Mesothelial cell of epicardium (in vitro differentiated cells): ENCODE measurements around the gene RPEL1. TPM values are rescaled to one million over a fixed set of nuclear protein-coding genes. Genes with fewer than 3 reads are reported as not detected.
"Not testable (repeated sequence)": the region's sequence is repeated elsewhere in the genome, so short reads cannot be mapped to it uniquely, and the experiment has no call there.

ENCODE experiments used
- DNase-seq, 2 experiments: peaks; one replicate each; pipeline ENCODE4 v3.0.0; 2021; ENCODE audit warnings: low spot score in 2 of 2; ENCODE audit not compliant: unreplicated experiment in 2 of 2
- H3K27ac Mint-ChIP-seq: 2 replicates; pipeline ENCODE4 v1.8.0; 2021; ENCODE audit warnings: mixed read lengths
- H3K27me3 Mint-ChIP-seq: 2 replicates; pipeline ENCODE4 v1.8.0; 2021; ENCODE audit warnings: low read depth, mixed read lengths
- H3K36me3 Mint-ChIP-seq: 2 replicates; pipeline ENCODE4 v1.8.0; 2021; ENCODE audit warnings: mixed read lengths
- H3K4me1 Mint-ChIP-seq: 2 replicates; pipeline ENCODE4 v1.8.0; 2021; ENCODE audit warnings: mixed read lengths
- H3K4me3 Mint-ChIP-seq: 2 replicates; pipeline ENCODE4 v1.8.0; 2021; ENCODE audit warnings: mild to moderate bottlenecking, moderate library complexity, mixed read lengths
- H3K9me3 Mint-ChIP-seq: 2 replicates; pipeline ENCODE4 v1.8.0; 2021; ENCODE audit warnings: mixed read lengths
- CTCF ChIP-seq: fragments of 200-600 bp; sonication (generic); IDR thresholded peaks from one replicate; pipeline ENCODE4 v1.5.0; 2021; ENCODE audit warnings: antibody characterized with exemption; ENCODE audit not compliant: unreplicated experiment
- total RNA-seq: library from RNA; stranded (reverse); gene quantifications from 3 replicates; pipeline ENCODE4 v1.2.1, GENCODE V29; 2021

RPEL1 gene
- total RNA-seq, 1 donor from 2014 or later, result not detected

GRCh38 chr10:103257812-103258211, 12.1 kb downstream of the RPEL1 start:
- H3K4me1 Mint-ChIP-seq, result no peaks in the 10 kb centered on the region
- no peak for TF ChIP-seq CTCF
- H3K27me3 Mint-ChIP-seq, result peaks cover 5% of the 10 kb centered on the region
- H3K9me3 Mint-ChIP-seq, result peaks cover 20% of the 10 kb centered on the region
- no peaks in the 10 kb centered on the region for H3K36me3 Mint-ChIP-seq
- no peak overlapping the region for H3K27ac Mint-ChIP-seq
- H3K4me3 Mint-ChIP-seq, result no peak overlapping the region
- DNase-seq, result no peak

DNA sequence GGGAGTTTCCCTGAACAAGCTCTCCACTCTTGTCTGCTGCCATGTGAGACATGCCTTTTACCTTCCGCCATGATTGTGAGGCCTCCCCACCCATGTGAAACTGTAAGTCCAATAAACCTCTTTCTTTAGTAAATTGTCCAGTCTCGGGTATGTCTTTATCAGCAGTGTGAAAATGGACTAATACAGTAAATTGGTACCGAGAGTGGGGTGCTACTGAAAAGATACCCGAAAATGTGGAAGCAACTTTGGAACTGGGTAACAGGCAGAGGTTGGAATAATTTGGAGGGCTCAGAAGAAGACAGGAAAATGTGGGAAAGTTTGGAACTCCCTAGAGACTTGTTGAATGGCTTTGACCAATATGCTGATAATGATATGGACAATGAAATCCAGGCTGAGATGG, 13.2 kb downstream of the RPEL1 start:
- H3K9me3 Mint-ChIP-seq, result peaks cover 20% of the 10 kb centered on the region
- H3K4me3 Mint-ChIP-seq, H3K27ac Mint-ChIP-seq, H3K4me1 Mint-ChIP-seq, H3K36me3 Mint-ChIP-seq, DNase-seq: not testable (repeated sequence)
- peaks cover 15% of the 10 kb centered on the region for H3K27me3 Mint-ChIP-seq

GRCh38 chr10:103259989-103260388, 14.3 kb downstream of the RPEL1 start:
- Mint-ChIP-seq H3K4me3 (no peak overlapping the region), H3K27ac (no peak overlapping the region), H3K36me3 (no peaks in the 10 kb centered on the region), H3K4me1 (no peaks in the 10 kb centered on the region), H3K9me3 (peaks cover 20% of the 10 kb centered on the region), H3K27me3 (peaks cover 20% of the 10 kb centered on the region)
- no peak for DNase-seq
- TF ChIP-seq CTCF, result no peak

DNA sequence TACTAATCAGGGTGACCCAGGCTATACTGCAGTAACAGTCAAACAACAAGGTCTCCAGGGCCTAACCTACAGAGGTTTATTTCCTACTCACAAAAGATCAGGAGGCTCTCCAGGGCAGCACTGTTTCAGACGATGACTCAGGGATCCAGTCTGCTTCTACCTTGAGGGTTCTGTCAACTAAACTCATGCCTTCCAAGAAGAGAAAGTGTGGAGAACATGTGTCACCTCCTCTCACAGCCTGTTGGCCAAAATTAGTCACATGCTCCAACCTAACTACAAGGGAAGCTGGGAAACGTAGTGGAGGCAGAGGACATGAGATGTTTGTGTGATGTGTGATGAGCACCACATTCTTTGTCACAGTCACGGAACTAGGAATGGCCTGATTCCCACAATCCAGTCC, 16.5 kb downstream of the RPEL1 start:
- peaks cover 20% of the 10 kb centered on the region for H3K9me3 Mint-ChIP-seq
- TF ChIP-seq CTCF, result no peak
- H3K36me3 Mint-ChIP-seq, result no peaks in the 10 kb centered on the region
- H3K4me3 Mint-ChIP-seq, result no peak overlapping the region
- peaks cover 32% of the 10 kb centered on the region for H3K27me3 Mint-ChIP-seq
- no peak overlapping the region for H3K27ac Mint-ChIP-seq
- H3K4me1 Mint-ChIP-seq, result no peaks in the 10 kb centered on the region
- DNase-seq, result no peak

DNA sequence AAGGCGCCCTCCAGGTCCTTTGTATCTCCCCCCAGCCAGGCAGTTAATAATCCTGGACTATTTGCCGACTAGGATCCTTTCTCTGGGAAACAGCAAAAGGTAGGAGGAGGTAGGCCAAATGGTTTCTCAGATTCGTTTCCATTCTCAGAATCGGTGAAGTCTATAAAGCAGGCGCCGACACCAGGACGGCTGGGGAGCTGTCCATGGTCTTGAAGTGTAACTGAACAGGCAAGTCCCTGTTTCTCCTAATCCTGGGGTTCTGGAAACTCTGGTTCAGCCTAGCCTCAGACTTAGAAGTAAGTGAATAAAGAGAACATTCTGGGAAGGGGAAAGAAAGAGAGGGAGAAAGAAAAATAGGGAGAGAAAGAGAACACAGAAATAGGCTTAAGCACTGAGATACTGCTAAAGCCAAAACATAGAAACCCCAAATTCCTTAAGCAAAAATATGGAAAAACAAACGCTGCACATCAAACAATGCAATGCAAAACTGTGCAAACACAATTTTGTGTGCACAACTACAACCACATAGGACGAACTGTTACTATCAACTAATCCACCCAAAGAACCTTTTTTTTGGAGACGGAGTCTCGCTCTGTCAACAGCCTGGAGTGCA, 20.1 kb downstream of the RPEL1 start:
- no peak overlapping the region for H3K27ac Mint-ChIP-seq
- H3K36me3 Mint-ChIP-seq, result no peaks in the 10 kb centered on the region
- DNase-seq, result peak; percentile 67 to 84
- H3K9me3 Mint-ChIP-seq, result peaks cover 5% of the 10 kb centered on the region
- no peak overlapping the region for H3K4me3 Mint-ChIP-seq
- H3K4me1 Mint-ChIP-seq, result no peaks in the 10 kb centered on the region
- H3K27me3 Mint-ChIP-seq, result peaks cover 45% of the 10 kb centered on the region
- no peak for TF ChIP-seq CTCF

- no peak for DNase-seq
- Mint-ChIP-seq H3K27me3 (peaks cover 60% of the 10 kb centered on the region), H3K4me1 (no peaks in the 10 kb centered on the region), H3K9me3 (no peaks in the 10 kb centered on the region), H3K4me3 (no peak overlapping the region), H3K27ac (no peak overlapping the region), H3K36me3 (no peaks in the 10 kb centered on the region)
- no peak for TF ChIP-seq CTCF
Observed at GRCh38 chr10:103273041-103273441, 27.4 kb downstream of the RPEL1 start.
